IPS-15b (cell line): ENCODE measurements around the gene NPSR1.

Experiments
- H3K27me3 ChIP-seq: one replicate; pipeline ENCODE4 v1.6.1; 2013; ENCODE audit warnings: low read length; ENCODE audit not compliant: control insufficient read depth, insufficient read depth
- H3K36me3 ChIP-seq: one replicate; pipeline ENCODE4 v1.6.1; 2013; ENCODE audit warnings: low read length; ENCODE audit not compliant: control insufficient read depth, insufficient read depth
- H3K4me1 ChIP-seq: one replicate; pipeline ENCODE4 v1.6.1; 2013; ENCODE audit warnings: mild to moderate bottlenecking, low read length; ENCODE audit not compliant: control insufficient read depth, insufficient read depth
- H3K4me3 ChIP-seq: one replicate; pipeline ENCODE4 v1.5.1; 2013; ENCODE audit warnings: low read depth, low read length
- H3K9ac ChIP-seq: one replicate; pipeline ENCODE4 v1.6.1; 2013; ENCODE audit warnings: low read depth, mild to moderate bottlenecking, low read length
- H3K9me3 ChIP-seq: one replicate; pipeline ENCODE4 v1.6.1; 2013; ENCODE audit warnings: mild to moderate bottlenecking, low read length; ENCODE audit not compliant: control insufficient read depth, insufficient read depth

Gene NPSR1

GRCh38 chr7:34841326-34841725, 183.3 kb downstream of the NPSR1 start:
- Histone ChIP-seq H3K4me1 (no peaks in the 10 kb centered on the region), H3K4me3 (no peak overlapping the region), H3K36me3 (no peaks in the 10 kb centered on the region), H3K9ac (no peak overlapping the region), H3K27me3 (no peaks in the 10 kb centered on the region), H3K9me3 (no peaks in the 10 kb centered on the region)

- Histone ChIP-seq H3K9ac (no peak overlapping the region), H3K9me3 (no peaks in the 10 kb centered on the region), H3K4me3 (no peak overlapping the region), H3K4me1 (no peaks in the 10 kb centered on the region), H3K27me3 (no peaks in the 10 kb centered on the region), H3K36me3 (no peaks in the 10 kb centered on the region)
Measured at GRCh38 chr7:34842782-34843181, 184.8 kb downstream of the NPSR1 start.

GRCh38 chr7:34844406-34844805, 186.4 kb downstream of the NPSR1 start:
- H3K9ac ChIP-seq: no peak overlapping the region
- no peak overlapping the region for H3K4me3 ChIP-seq
- no peaks in the 10 kb centered on the region for H3K36me3 ChIP-seq
- no peaks in the 10 kb centered on the region for H3K4me1 ChIP-seq
- no peaks in the 10 kb centered on the region for H3K9me3 ChIP-seq
- no peaks in the 10 kb centered on the region for H3K27me3 ChIP-seq

DNA sequence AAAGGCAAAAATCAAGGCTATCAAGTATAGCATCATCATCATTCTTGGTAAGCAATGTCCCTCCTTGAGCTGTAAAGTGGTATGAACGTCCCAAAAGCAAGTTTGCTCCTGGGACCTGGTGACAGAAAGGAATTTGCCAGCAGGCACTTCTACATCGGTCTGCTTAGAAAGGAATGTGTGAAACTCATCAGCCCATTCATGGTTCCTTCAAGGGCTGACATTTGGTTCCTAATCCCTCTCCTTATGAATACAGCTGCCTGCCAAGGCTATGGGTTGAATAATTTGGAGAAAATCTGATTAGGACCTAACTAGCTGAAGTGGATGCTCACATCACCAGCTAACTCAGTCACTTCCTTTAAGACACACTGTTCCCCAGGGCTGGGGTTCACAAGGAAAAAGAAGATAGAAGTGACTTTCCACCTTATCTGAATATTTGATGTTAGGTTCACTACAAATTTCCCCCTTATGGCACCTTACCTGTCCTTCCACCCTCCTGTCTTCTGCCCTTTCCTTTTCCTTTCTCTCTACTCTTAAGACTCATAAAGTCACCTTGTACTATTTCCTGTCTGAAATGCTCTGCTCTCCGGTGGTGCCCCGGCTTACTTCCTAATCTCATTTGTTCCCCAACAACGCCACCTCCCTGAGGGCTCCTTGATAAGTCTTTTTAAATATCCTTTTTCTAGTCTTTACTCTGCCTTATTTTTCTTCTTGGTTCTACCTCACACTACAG, 187.1 kb downstream of the NPSR1 start:
- Histone ChIP-seq H3K9me3 (no peaks in the 10 kb centered on the region), H3K27me3 (no peaks in the 10 kb centered on the region), H3K4me3 (no peak overlapping the region), H3K36me3 (no peaks in the 10 kb centered on the region), H3K9ac (no peak overlapping the region), H3K4me1 (no peaks in the 10 kb centered on the region)

GRCh38 chr7:34845666-34846361, 187.8 kb downstream of the NPSR1 start:
- H3K4me1 ChIP-seq: no peaks in the 10 kb centered on the region
- no peak overlapping the region for H3K4me3 ChIP-seq
- H3K36me3 ChIP-seq: no peaks in the 10 kb centered on the region
- H3K27me3 ChIP-seq: no peaks in the 10 kb centered on the region
- H3K9ac ChIP-seq: no peak overlapping the region
- no peaks in the 10 kb centered on the region for H3K9me3 ChIP-seq

DNA sequence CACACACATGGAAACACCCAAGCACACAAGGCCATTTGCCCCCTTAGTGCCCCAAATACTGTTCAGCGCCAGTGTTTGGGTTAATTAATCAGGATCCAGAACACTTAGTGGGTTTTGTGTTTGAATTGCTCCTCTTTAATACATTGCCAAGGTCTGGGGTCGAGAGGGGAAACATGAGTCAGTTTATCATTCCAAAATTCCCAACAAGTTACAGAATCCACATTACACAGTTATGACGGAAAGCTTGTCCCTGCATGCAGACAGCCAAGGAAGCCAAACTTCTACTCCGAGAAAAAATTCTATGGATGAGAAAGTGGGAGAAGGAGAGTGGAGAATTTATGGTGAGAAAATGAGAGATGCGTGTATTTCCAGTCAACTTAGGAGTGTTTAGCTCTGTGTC, 189.0 kb downstream of the NPSR1 start:
- Histone ChIP-seq H3K27me3 (no peaks in the 10 kb centered on the region), H3K36me3 (no peaks in the 10 kb centered on the region), H3K4me3 (no peak overlapping the region), H3K9ac (no peak overlapping the region), H3K9me3 (no peaks in the 10 kb centered on the region), H3K4me1 (no peaks in the 10 kb centered on the region)

GRCh38 chr7:34848670-34849069, 190.7 kb downstream of the NPSR1 start:
- Histone ChIP-seq H3K9ac (no peak overlapping the region), H3K9me3 (no peaks in the 10 kb centered on the region), H3K36me3 (no peaks in the 10 kb centered on the region), H3K27me3 (no peaks in the 10 kb centered on the region), H3K4me3 (no peak overlapping the region), H3K4me1 (no peaks in the 10 kb centered on the region)

GRCh38 chr7:34849163-34849960, 191.3 kb downstream of the NPSR1 start:
- Histone ChIP-seq H3K36me3 (no peaks in the 10 kb centered on the region), H3K4me1 (no peaks in the 10 kb centered on the region), H3K27me3 (no peaks in the 10 kb centered on the region), H3K4me3 (no peak overlapping the region), H3K9me3 (no peaks in the 10 kb centered on the region), H3K9ac (no peak overlapping the region)

DNA sequence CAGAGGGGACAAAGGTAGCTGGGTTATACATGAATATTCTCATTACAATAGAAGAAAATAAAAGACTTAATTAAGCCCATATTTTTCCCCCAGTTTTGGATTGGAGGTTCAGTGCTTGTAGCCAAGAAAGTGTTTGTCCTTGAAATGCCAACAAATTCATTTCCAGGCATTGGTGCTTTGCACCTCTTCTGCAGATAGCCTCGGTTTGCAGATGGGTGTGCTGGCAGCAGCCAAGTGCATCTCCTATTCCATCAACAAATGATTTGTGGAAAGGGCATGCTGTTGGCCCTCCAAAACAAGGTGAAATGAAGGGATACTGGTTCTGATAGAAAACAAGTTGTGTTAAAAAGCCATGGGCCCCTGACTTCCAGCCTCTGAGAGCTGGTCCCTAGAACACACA, 192.0 kb downstream of the NPSR1 start:
- H3K4me3 ChIP-seq: no peak overlapping the region
- H3K36me3 ChIP-seq: no peaks in the 10 kb centered on the region
- no peaks in the 10 kb centered on the region for H3K27me3 ChIP-seq

GRCh38 chr7:34850681-34851080, 192.7 kb downstream of the NPSR1 start:
- H3K36me3 ChIP-seq: no peaks in the 10 kb centered on the region

More for the DNA sequence above, 192.0 kb downstream of the NPSR1 start:
- no peaks in the 10 kb centered on the region for H3K4me1 ChIP-seq
- H3K9me3 ChIP-seq: no peaks in the 10 kb centered on the region
- H3K9ac ChIP-seq: no peak overlapping the region

DNA sequence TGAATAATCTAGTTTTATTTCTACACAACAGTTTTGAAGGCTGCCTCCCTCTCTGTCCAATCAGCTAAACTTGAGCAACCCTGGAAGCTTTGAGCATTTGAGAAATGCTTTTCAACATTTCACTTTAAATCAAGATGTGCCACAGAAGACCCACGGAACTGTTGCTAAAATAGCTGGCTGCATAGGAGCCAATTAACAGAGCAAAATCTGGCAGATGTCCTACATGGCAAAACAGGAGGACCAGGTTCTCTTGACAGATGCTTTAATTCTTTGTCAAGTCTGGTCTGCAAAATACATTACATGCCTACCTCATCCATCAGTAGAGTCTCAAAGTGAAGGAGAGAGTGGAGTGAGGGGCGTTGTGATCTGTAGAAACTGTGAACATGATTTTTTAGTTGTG, 193.4 kb downstream of the NPSR1 start:
- no peaks in the 10 kb centered on the region for H3K9me3 ChIP-seq
- no peaks in the 10 kb centered on the region for H3K36me3 ChIP-seq
- H3K27me3 ChIP-seq: no peaks in the 10 kb centered on the region
- H3K9ac ChIP-seq: no peak overlapping the region
- H3K4me3 ChIP-seq: no peak overlapping the region
- H3K4me1 ChIP-seq: no peaks in the 10 kb centered on the region

More at GRCh38 chr7:34850681-34851080, 192.7 kb downstream of the NPSR1 start:
- Histone ChIP-seq H3K27me3 (no peaks in the 10 kb centered on the region), H3K4me3 (no peak overlapping the region), H3K9ac (no peak overlapping the region), H3K4me1 (no peaks in the 10 kb centered on the region), H3K9me3 (no peaks in the 10 kb centered on the region)
